Nephron progenitor cell (in vitro differentiated cells): ENCODE data around the gene SLC43A1.
A peak's percentile ranks its signal among the peaks of the same experiment; 100 is the strongest.

Experiments
- DNase-seq: peaks from one replicate; pipeline ENCODE4 v3.0.0; 2021
- H3K27ac Mint-ChIP-seq: 2 replicates; pipeline ENCODE4 v1.8.0; 2021; ENCODE audit warnings: mild to moderate bottlenecking, moderate library complexity, mixed read lengths
- H3K27me3 Mint-ChIP-seq: 2 replicates; pipeline ENCODE4 v1.8.0; 2021; ENCODE audit warnings: mild to moderate bottlenecking, low read depth, mixed read lengths; ENCODE audit not compliant: poor library complexity
- H3K36me3 Mint-ChIP-seq: 2 replicates; pipeline ENCODE4 v1.8.0; 2021; ENCODE audit warnings: low read depth, mixed read lengths
- H3K4me1 Mint-ChIP-seq: 2 replicates; pipeline ENCODE4 v1.8.0; 2021; ENCODE audit warnings: mixed read lengths
- H3K4me3 Mint-ChIP-seq: 2 replicates; pipeline ENCODE4 v1.8.0; 2021; ENCODE audit warnings: mild to moderate bottlenecking, moderate library complexity, mixed read lengths
- H3K9me3 Mint-ChIP-seq: 2 replicates; pipeline ENCODE4 v1.8.0; 2021; ENCODE audit warnings: mild to moderate bottlenecking, moderate library complexity, mixed read lengths
- CTCF ChIP-seq: fragments of 200-600 bp; sonication (generic); IDR thresholded peaks from 2 replicates; pipeline ENCODE4 v1.5.0; 2021; ENCODE audit warnings: antibody characterized with exemption

SLC43A1 gene

DNA sequence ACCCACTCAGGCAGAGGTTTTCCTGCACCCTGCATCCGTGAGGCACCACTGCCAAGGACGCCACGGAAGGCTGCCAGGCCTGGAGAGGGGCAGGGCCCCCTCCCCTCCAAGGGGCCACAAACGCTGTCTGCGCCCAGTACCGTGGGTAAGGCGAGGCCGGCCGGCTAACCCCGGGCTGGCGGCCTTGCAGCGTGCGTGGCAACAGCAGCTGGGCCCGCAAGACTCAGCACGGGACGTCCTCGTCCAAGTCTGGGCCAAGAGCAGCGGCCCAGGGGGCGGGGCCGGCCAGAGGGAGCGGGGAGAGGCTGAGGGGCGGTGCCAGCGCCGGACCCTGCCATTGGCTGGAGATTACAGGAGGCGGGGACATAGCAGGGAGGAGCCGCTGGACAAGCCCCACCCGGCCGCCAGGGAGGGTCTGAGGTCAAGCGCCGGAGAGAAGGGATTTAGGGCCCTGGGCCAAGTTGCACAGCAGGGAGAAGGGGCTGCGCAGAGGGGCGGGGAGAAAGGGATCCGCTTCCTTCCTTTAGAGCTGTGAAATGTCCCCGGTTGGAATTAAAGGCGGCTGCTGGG is 16.0 kb downstream of the SLC43A1 start:
- H3K27me3 Mint-ChIP-seq = peaks cover 16% of the 10 kb centered on the region
- H3K4me3 Mint-ChIP-seq = peak overlapping the region; percentile 65
- H3K36me3 Mint-ChIP-seq = peaks cover 7% of the 10 kb centered on the region
- peak; percentile 99 for DNase-seq
- no peak for TF ChIP-seq CTCF
- H3K4me1 Mint-ChIP-seq = peaks cover 55% of the 10 kb centered on the region
- no peaks in the 10 kb centered on the region for H3K9me3 Mint-ChIP-seq
- peak overlapping the region; percentile 41 for H3K27ac Mint-ChIP-seq

GRCh38 chr11:57498540-57498939 is 17.0 kb downstream of the SLC43A1 start:
- no peak for TF ChIP-seq CTCF
- Mint-ChIP-seq H3K27ac (no peak overlapping the region), H3K9me3 (no peaks in the 10 kb centered on the region), H3K4me3 (no peak overlapping the region), H3K27me3 (peaks cover 16% of the 10 kb centered on the region), H3K36me3 (peaks cover 10% of the 10 kb centered on the region), H3K4me1 (peaks cover 55% of the 10 kb centered on the region)
- DNase-seq = no peak

DNA sequence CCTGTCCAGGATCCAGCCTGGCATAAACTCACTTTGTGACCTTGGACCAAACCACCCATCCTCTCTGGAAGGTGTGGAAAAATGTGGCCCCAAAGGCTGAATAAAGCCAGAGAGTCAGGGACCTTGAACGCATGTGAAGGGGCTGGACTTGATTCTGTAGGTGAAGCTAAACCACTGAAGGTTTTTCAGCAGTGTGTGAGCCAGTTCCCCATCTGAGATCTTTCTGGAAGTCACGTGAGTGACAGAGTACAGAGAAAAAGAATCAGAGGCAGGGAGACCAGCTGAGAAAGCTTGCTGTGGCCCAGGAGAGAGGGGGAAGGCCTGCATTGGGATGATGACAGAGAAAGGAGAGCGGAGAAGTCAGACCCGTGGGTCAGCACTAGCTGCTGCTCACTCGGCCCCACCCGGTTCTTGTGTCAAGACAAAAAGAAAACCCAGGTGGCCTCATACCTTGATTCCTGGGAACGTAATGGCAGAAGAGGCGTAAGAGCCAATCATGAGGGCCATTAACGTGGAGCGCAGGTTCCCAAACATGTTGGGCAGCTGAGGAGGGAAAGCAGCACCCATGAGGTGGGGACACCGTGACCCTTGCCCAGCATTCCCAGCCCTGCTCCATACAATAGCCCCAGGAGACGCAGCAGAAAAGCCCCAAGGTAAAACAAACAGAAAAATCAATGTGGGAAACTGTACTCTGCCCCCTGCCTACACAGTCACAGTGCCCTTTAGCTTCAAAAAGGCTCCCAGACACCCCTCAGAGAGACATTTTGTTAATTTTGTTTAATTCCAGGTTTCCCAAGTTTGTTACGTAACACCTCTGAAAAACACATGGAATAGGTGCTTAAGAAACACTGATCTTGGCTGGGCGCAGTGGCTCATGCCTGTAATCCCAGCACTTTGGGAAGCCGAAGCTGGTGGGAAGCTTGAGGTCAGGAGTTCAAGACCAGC is 17.9 kb downstream of the SLC43A1 start:
- H3K4me3 Mint-ChIP-seq = no peak overlapping the region
- TF ChIP-seq CTCF = no peak
- peaks cover 10% of the 10 kb centered on the region for H3K36me3 Mint-ChIP-seq
- H3K4me1 Mint-ChIP-seq = peaks cover 54% of the 10 kb centered on the region
- no peak for DNase-seq
- H3K27ac Mint-ChIP-seq = peak overlapping the region; percentile 55
- no peaks in the 10 kb centered on the region for H3K9me3 Mint-ChIP-seq
- peaks cover 13% of the 10 kb centered on the region for H3K27me3 Mint-ChIP-seq

DNA sequence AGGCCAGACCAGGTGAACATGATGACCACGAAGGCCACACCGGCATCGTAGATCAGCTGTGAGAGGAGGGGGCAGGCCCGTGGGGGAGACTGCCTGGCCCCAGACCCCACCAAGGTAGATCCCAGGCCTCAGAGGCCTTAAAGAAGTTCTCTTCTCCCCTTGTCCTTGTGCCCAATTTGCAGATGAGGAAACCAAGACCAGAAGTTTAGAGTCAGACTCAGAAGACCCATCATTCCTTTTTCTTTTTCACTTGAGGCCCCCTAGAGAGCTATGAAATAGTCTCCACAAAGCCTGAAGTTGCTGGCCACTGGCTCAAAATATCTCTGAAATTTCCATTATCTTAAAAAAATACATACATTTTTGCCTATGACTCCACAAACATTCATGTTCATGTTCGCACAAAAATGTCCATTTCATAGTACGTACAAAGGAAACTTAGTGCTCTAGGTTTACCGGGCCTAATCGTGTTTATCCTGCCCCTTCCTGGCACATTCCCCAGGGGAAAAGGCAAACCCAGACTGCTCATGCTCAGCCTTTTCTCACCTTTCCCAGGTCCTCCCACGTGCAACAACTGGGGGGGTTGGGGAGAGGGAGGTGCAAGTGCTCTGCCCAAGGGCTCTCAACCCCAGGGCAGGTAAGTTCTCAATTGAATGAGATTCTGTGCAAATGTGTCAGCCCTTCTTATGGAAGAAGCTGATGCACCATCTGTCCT is 19.2 kb downstream of the SLC43A1 start:
- Mint-ChIP-seq H3K4me1 (peaks cover 46% of the 10 kb centered on the region), H3K9me3 (no peaks in the 10 kb centered on the region), H3K27ac (peak overlapping the region; percentile 39), H3K36me3 (peaks cover 10% of the 10 kb centered on the region), H3K4me3 (no peak overlapping the region), H3K27me3 (peaks cover 13% of the 10 kb centered on the region)
- no peak for TF ChIP-seq CTCF
- no peak for DNase-seq

DNA sequence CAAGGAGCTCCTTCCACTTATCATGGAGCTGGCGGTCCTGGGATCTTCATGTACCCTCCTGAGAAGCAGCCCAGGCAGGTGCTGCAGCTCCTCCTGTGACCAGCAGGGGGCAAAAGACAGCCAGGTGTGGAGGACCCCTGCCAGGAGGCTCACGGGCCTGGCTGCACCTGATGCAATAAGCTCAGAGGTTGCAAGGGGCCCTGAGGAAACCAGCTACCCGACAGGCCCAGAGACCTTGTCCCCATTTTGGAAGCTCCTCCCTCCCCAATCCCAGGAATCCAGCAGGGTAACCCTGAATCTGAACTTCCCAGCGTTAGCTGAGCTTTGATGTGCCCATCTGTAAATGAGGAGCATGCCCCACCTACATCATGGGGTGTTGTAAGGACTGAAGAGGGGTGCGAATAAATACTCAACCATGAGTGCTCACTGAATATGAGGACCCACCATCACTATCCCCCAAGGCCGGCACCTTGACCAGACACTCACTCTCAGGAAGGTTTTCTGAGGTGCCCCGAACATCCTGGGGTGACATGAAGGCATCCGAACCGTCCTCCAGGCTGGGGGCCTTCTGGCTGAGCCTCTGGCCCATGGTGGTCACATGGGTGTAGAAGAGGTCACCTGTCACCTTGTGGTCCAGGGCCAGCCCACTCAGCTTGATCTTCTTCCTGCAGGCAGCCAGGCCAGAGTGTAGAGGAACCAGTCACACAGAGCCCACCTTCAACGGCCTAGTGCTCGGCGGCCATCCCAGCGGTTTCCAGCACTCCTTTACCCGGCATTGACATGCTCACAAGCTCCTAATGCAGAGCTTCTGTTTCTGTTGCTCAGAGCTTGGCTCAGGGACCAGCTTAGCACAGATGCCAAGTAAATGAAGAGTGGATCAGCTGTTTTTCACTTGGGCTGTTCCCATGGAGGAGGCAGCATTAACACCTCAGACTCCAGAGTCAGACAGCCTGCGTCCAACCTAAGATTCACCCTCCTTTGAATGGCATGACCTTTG is 21.7 kb downstream of the SLC43A1 start:
- TF ChIP-seq CTCF = peak; percentile 91
- no peaks in the 10 kb centered on the region for H3K9me3 Mint-ChIP-seq

More for the DNA sequence above, 21.7 kb downstream of the SLC43A1 start:
- Mint-ChIP-seq H3K27me3 (peaks cover 14% of the 10 kb centered on the region), H3K4me3 (no peak overlapping the region), H3K4me1 (peaks cover 29% of the 10 kb centered on the region), H3K36me3 (peaks cover 10% of the 10 kb centered on the region), H3K27ac (no peak overlapping the region)
- peak; percentile 76 for DNase-seq
